Neural cell (in vitro differentiated cells): ENCODE results near the gene FBXL17. TPM values are rescaled to one million over a fixed set of nuclear protein-coding genes. Genes with fewer than 3 reads are reported as not detected.

Source experiments
- polyA plus RNA-seq: library from polyadenylated mRNA; depleted of rRNA; stranded (reverse); fragments of >200 nt; gene quantifications from 2 replicates; pipeline ENCODE4 v1.2.3, GENCODE V29; 2014
- small RNA-seq, 3 experiments: library from RNA; depleted of rRNA; stranded (forward); fragments of <200 nt; gene quantifications; one replicate each; pipeline ENCODE3, GENCODE V24; 2012

The FBXL17 gene
- polyA plus RNA-seq, 1 donor from 2014 or later: 19.6 TPM

Small RNAs within 50 kb of the gene (small RNA-seq; reads per million reads assigned to genes)
- 0 reads per million in 3 experiments for gene RN7SKP122
